PC-3 (cell line): ENCODE data around the gene TRIM26.

Source experiments
- EZH2 ChIP-seq: fragments of 300-600 bp; sonication (generic); IDR thresholded peaks from one replicate; pipeline ENCODE4 v1.6.1; 2017; ENCODE audit warnings: antibody characterized with exemption, mild to moderate bottlenecking, low read length; ENCODE audit not compliant: unreplicated experiment
- TF ChIP-seq, protein P1 (sequence below): fragments of 300-600 bp; sonication (generic); conservative IDR thresholded peaks from 2 replicates; pipeline ENCODE4 v1.5.1; 2017; ENCODE audit warnings: antibody characterized with exemption, low read depth, mild to moderate bottlenecking, low read length

DNA sequence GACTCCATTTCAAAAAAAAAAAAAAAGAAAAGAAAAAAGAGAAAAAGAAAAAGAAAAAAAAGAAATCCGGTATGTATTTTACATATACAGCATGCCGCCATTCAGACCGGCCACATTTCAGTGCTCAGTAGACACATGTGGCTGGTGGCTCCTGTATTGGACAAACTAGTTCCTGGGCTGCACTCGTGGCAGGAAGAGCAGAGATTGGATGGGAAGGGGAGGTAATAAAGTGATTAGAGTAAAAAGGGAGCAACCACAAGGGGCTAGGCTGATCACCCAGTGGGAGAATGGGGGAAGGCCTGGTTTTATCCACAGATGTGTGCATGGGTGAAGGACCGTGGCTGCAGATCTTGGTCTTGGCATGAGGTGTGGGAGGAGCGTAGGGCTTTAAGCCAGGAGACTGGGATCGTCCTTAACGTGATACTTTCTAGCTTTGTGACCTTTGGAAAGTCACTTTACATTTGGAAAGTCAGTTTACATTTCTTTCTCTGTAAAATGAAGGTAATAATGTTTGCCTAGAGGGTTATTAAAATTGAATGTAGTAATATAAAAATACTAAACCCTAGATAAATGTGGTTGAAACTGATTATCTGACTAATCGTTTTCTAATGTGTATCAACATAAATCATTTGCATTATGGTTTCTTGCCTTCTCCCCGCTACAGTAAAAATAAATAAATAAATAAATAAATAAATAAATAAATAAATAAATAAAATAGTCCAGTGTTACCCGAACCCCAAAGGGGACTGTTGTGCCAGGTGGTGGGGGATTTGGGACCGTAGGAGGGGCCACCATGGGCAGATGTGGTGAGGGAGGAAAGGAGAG is 50.7 kb downstream of the TRIM26 start:
- TF ChIP-seq, protein P1, sequence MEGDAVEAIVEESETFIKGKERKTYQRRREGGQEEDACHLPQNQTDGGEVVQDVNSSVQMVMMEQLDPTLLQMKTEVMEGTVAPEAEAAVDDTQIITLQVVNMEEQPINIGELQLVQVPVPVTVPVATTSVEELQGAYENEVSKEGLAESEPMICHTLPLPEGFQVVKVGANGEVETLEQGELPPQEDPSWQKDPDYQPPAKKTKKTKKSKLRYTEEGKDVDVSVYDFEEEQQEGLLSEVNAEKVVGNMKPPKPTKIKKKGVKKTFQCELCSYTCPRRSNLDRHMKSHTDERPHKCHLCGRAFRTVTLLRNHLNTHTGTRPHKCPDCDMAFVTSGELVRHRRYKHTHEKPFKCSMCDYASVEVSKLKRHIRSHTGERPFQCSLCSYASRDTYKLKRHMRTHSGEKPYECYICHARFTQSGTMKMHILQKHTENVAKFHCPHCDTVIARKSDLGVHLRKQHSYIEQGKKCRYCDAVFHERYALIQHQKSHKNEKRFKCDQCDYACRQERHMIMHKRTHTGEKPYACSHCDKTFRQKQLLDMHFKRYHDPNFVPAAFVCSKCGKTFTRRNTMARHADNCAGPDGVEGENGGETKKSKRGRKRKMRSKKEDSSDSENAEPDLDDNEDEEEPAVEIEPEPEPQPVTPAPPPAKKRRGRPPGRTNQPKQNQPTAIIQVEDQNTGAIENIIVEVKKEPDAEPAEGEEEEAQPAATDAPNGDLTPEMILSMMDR = no peak
- TF ChIP-seq EZH2 = no peak
